ENCODE data around the gene TBX6. TPM values are rescaled to one million over a fixed set of nuclear protein-coding genes. Genes with fewer than 3 reads are reported as not detected.

The TBX6 gene
- total RNA-seq, 1 experiment from 2014 or later: 1.4 TPM

- H3K9ac ChIP-seq (ENCODE audit: low read length): no peak overlapping the region
- no peak overlapping the region for H3K4me2 ChIP-seq (ENCODE audit: low read length)
- H4K20me1 ChIP-seq (ENCODE audit: insufficient read depth): no peaks in the 10 kb centered on the region
- H3K36me3 ChIP-seq (ENCODE audit: control insufficient read depth in 1 of 2, insufficient read depth in 2 of 2, low read length in 2 of 2): no peaks in the 10 kb centered on the region; a peak in 1 of 4 replicates
- no peak for TF ChIP-seq ZFX (IDR thresholded peaks at IDR 0.05)
- no peak for TF ChIP-seq SIN3A (IDR thresholded peaks at IDR 0.05; ENCODE audit: low read depth)
- no peak for TF ChIP-seq ELF1 (IDR thresholded peaks at IDR 0.05; ENCODE audit: borderline replicate concordance, low read depth)
- no peak for TF ChIP-seq REST (IDR thresholded peaks at IDR 0.05; ENCODE audit: low read depth)
- no peak for TF ChIP-seq EGR1 (IDR thresholded peaks at IDR 0.05; ENCODE audit: low read depth)
- TF ChIP-seq RAD21 (IDR thresholded peaks at IDR 0.05; ENCODE audit: low read depth): no peak
- TF ChIP-seq CBX3 (IDR thresholded peaks at IDR 0.05; ENCODE audit: low read depth): no peak
- no peak for TF ChIP-seq ATF3 (IDR thresholded peaks at IDR 0.05)
- no peak for TF ChIP-seq EZH2phosphoT487 (IDR thresholded peaks at IDR 0.05; ENCODE audit: borderline replicate concordance)
- no peaks in the 10 kb centered on the region for H3K9me2 ChIP-seq (ENCODE audit: insufficient read depth)
- H3K79me2 ChIP-seq (ENCODE audit: insufficient read depth, low read length): no peaks in the 10 kb centered on the region
- intact Hi-C loops (cut with micrococcal nuclease): no loop called here
- CTCF ChIA-PET: no interaction called here
- no peaks in the 10 kb centered on the region for H3K9me3 ChIP-seq (ENCODE audit: control insufficient read depth in 1 of 2, insufficient read depth in 1 of 2, low read depth in 1 of 2, low read length in 2 of 2)
- peaks cover 17 to 35% of the 10 kb centered on the region in 2 experiments for H3K4me1 ChIP-seq (ENCODE audit: control insufficient read depth in 1 of 2, insufficient read depth in 2 of 2, low read length in 2 of 2)
- ATAC-seq (no peak), DNase-seq (ENCODE audit: low read depth, low spot score) (no peak)
- BruUV-seq (replicated peaks): no TSS peak
- POLR2A ChIA-PET: no interaction called here
- no peak overlapping the region for H3K4me3 ChIP-seq (replicated peaks in 1 of 2; ENCODE audit: low read depth in 1 of 2, low read length in 2 of 2)
- H3K27ac ChIP-seq (ENCODE audit: low read depth, low read length): no peak overlapping the region
- H3K27me3 ChIP-seq (ENCODE audit: insufficient read depth, low read length): no peaks in the 10 kb centered on the region
- no peak overlapping the region for H2AFZ ChIP-seq (ENCODE audit: low read depth, low read length, poor library complexity, severe bottlenecking)
- RAD21 ChIA-PET (ENCODE audit: low non-redundant PET in 1 of 2, low total read pairs in 2 of 2, uncharacterized antibody in 2 of 2, unreplicated experiment in 2 of 2): no interaction called here
These were observed 24.8 kb upstream of the TBX6 start for GRCh38 chr16:30116291-30117207.

Measured in HCT116 (cell line).